WTC11 (cell line): ENCODE data around the gene ZNF678. TPM values are rescaled to one million over a fixed set of nuclear protein-coding genes. Genes with fewer than 3 reads are reported as not detected.

ENCODE experiments used
- ATAC-seq: fragments of 200-7000 bp; cut with Tn5 transposase; 2 replicates; pipeline ENCODE4 v1.10.0; 2021; ENCODE audit warnings: mild to moderate bottlenecking, moderate library complexity
- CTCF ChIA-PET: fragments of 300-600 bp; sonication (Branson Sonifier 250); formaldehyde crosslinking; loops from one replicate; lab custom pipeline; 2021; ENCODE audit warnings: antibody characterized with exemption; lab: Charles Lee
- POLR2A ChIA-PET: fragments of 350-600 bp; sonication (Branson Sonifier 250); formaldehyde crosslinking; loops from one replicate; lab custom pipeline; 2021; ENCODE audit warnings: antibody characterized with exemption; lab: Charles Lee
- DNase-seq: peaks from one replicate; pipeline ENCODE4 v3.0.0; 2021; ENCODE audit warnings: low spot score
- H3K27ac Mint-ChIP-seq: 2 replicates; pipeline ENCODE4 v1.8.0; 2021; ENCODE audit warnings: mixed read lengths
- H3K27me3 Mint-ChIP-seq: 2 replicates; pipeline ENCODE4 v1.8.0; 2021; ENCODE audit warnings: low read depth, mild to moderate bottlenecking, moderate library complexity, mixed read lengths
- H3K36me3 Mint-ChIP-seq: 2 replicates; pipeline ENCODE4 v1.8.0; 2021; ENCODE audit warnings: mixed read lengths
- H3K4me1 Mint-ChIP-seq: 2 replicates; pipeline ENCODE4 v1.8.0; 2022; ENCODE audit warnings: mixed read lengths
- H3K4me3 Mint-ChIP-seq: 2 replicates; pipeline ENCODE4 v1.8.0; 2021; ENCODE audit warnings: mild to moderate bottlenecking, moderate library complexity, mixed read lengths
- H3K9me3 Mint-ChIP-seq: 2 replicates; pipeline ENCODE4 v1.8.0; 2021; ENCODE audit warnings: mixed read lengths
- ATF1 ChIP-seq: sonication (generic); formaldehyde crosslinking; IDR thresholded peaks from 2 replicates; pipeline ENCODE4 v1.8.1; 2023; ENCODE audit warnings: mild to moderate bottlenecking, moderate library complexity, missing genetic modification reagents
- GTF2I ChIP-seq: fragments of 250-450 bp; sonication (Bioruptor Pico); conservative IDR thresholded peaks from 2 replicates; pipeline ENCODE4 v1.4.0; 2021; ENCODE audit warnings: mild to moderate bottlenecking
- JAZF1 ChIP-seq: fragments of 250-450 bp; sonication (Bioruptor Pico); IDR thresholded peaks from 2 replicates; pipeline ENCODE4 v1.9.0; 2021; ENCODE audit warnings: moderate library complexity, mild to moderate bottlenecking, inconsistent platforms
- KAT7 ChIP-seq: sonication (generic); formaldehyde crosslinking; IDR thresholded peaks from 2 replicates; pipeline ENCODE4 v1.8.1; 2023; ENCODE audit warnings: missing genetic modification reagents, mild to moderate bottlenecking, borderline replicate concordance
- MXD4 ChIP-seq: fragments of 250-450 bp; sonication (Bioruptor Pico); IDR thresholded peaks from 2 replicates; pipeline ENCODE4 v1.8.0; 2021; ENCODE audit warnings: mild to moderate bottlenecking, moderate library complexity, borderline replicate concordance
- NR3C1 ChIP-seq: sonication (generic); formaldehyde crosslinking; conservative IDR thresholded peaks from 2 replicates; pipeline ENCODE4 v1.8.1; 2023; ENCODE audit warnings: low read depth, mild to moderate bottlenecking, missing genetic modification reagents
- ZNF121 ChIP-seq: sonication (generic); formaldehyde crosslinking; IDR thresholded peaks from 2 replicates; pipeline ENCODE4 v1.8.0; 2023; ENCODE audit warnings: missing genetic modification reagents
- ZNF219 ChIP-seq: sonication (generic); formaldehyde crosslinking; IDR thresholded peaks from 2 replicates; pipeline ENCODE4 v1.8.0; 2023; ENCODE audit warnings: missing genetic modification reagents, mild to moderate bottlenecking, borderline replicate concordance
- ZNF317 ChIP-seq: sonication (generic); formaldehyde crosslinking; IDR thresholded peaks from 2 replicates; pipeline ENCODE4 v1.8.1; 2023; ENCODE audit warnings: low read depth, mild to moderate bottlenecking, moderate library complexity, missing genetic modification reagents, borderline replicate concordance
- total RNA-seq: library from RNA; stranded (reverse); gene quantifications from 3 replicates; pipeline ENCODE4 v1.2.3, GENCODE V29; 2021
- TF ChIP-seq, protein P1 (sequence below): sonication (generic); formaldehyde crosslinking; IDR thresholded peaks from 2 replicates; pipeline ENCODE4 v1.8.1; 2023; ENCODE audit warnings: mild to moderate bottlenecking, missing genetic modification reagents
- TF ChIP-seq, protein P2 (sequence below): sonication (generic); formaldehyde crosslinking; IDR thresholded peaks from 2 replicates; pipeline ENCODE4 v1.8.1; 2022; ENCODE audit warnings: mild to moderate bottlenecking, missing genetic modification reagents, moderate library complexity, borderline replicate concordance
- TF ChIP-seq, protein P3 (sequence below): sonication (generic); formaldehyde crosslinking; IDR thresholded peaks from 2 replicates; pipeline ENCODE4 v1.8.0; 2023; ENCODE audit warnings: missing genetic modification reagents
- TF ChIP-seq, protein P4 (sequence below): fragments of 250-450 bp; sonication (Bioruptor Pico); conservative IDR thresholded peaks from 2 replicates; pipeline ENCODE4 v1.9.0; 2021; ENCODE audit warnings: mild to moderate bottlenecking
- TF ChIP-seq, protein P5 (sequence below): sonication (generic); formaldehyde crosslinking; IDR thresholded peaks from 2 replicates; pipeline ENCODE4 v1.8.0; 2023; ENCODE audit warnings: mild to moderate bottlenecking, missing genetic modification reagents

Gene ZNF678
- total RNA-seq, 1 experiment from 2014 or later, result 28.9 TPM

DNA sequence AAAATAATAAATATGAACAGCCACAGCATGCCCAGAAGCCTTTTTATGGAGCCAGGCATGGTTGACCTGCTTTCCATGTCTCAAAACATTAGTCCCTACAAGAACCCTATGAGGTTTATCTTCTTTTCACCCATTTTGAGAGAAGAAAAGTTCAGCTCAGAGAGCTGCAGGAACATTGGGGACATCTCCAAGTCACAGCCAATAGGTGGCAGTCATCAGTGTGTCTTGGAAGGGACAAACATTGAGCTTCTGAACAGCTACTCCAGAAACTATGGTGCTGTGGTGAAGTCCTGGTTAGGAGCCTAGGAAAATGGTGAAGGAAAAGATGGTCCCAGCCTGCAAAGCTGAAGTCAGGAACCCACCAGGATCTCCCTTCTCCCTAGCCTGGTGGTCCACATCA is 98.1 kb downstream of the ZNF678 start (continued):
- TF ChIP-seq ZNF121 (CRISPR knock-in tag) (no peak), ZNF219 (no peak)

DNA sequence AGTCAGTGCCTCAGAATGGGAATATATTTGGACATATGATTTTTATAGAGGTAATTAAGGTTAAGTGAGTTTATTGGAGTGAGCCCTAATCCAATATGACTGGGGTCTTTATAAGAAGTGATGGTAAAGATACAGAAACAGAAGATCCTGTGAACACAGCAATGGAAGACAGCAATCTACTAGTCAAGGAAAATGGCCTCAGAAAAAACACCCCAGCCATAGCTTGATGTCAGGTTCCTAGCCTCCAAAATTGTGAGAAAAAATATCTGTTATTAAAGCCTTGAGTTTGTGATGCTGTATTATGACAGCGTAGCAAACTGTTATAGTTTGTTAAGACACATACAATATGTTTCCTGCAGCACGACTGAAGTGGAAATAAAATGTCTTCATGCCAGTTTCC is 99.6 kb downstream of the ZNF678 start:
- ChIA-PET POLR2A (no interaction called here), CTCF (no interaction called here)
- Mint-ChIP-seq H3K4me3 (no peak overlapping the region), H3K4me1 (no peaks in the 10 kb centered on the region), H3K36me3 (peaks cover 85% of the 10 kb centered on the region), H3K27ac (no peak overlapping the region), H3K27me3 (peaks cover 16% of the 10 kb centered on the region; the same call in 1 of the 2 replicates), H3K9me3 (peaks cover 89% of the 10 kb centered on the region)
- DNase-seq (no peak), ATAC-seq (no peak)
- TF ChIP-seq JAZF1 (CRISPR knock-in tag) (no peak), KAT7 (CRISPR knock-in tag) (no peak)
- TF ChIP-seq, protein P1, sequence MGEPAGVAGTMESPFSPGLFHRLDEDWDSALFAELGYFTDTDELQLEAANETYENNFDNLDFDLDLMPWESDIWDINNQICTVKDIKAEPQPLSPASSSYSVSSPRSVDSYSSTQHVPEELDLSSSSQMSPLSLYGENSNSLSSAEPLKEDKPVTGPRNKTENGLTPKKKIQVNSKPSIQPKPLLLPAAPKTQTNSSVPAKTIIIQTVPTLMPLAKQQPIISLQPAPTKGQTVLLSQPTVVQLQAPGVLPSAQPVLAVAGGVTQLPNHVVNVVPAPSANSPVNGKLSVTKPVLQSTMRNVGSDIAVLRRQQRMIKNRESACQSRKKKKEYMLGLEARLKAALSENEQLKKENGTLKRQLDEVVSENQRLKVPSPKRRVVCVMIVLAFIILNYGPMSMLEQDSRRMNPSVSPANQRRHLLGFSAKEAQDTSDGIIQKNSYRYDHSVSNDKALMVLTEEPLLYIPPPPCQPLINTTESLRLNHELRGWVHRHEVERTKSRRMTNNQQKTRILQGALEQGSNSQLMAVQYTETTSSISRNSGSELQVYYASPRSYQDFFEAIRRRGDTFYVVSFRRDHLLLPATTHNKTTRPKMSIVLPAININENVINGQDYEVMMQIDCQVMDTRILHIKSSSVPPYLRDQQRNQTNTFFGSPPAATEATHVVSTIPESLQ (CRISPR knock-in tag), result no peak

DNA sequence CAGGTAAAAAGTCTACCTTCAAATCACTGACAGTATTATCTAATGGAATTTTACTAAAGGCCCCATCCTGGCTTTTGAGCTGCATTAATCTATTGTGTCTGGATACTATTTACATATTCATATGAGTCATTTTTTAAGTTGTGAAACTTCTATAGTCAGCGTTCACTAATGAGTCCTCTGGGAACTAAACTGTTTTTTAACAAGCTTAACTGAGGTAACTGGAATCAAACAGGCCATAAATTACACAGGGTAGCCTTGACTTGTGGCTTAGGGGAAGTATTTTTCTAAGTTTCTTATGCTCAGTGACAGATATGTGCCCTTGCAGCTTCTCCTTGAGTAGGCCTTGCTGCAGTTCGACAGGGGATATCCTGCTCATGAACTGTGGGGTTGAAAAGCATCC is 102.9 kb downstream of the ZNF678 start:
- Mint-ChIP-seq H3K36me3 (peaks cover 67% of the 10 kb centered on the region), H3K9me3 (peaks cover 85% of the 10 kb centered on the region), H3K27me3 (peaks cover 11% of the 10 kb centered on the region), H3K4me1 (no peaks in the 10 kb centered on the region), H3K4me3 (no peak overlapping the region)
- ATAC-seq, result no peak
- ChIA-PET POLR2A (no interaction called here), CTCF (no interaction called here)
- TF ChIP-seq ZNF317 (CRISPR knock-in tag) (no peak), GTF2I (CRISPR knock-in tag) (no peak)
- TF ChIP-seq, protein P2, sequence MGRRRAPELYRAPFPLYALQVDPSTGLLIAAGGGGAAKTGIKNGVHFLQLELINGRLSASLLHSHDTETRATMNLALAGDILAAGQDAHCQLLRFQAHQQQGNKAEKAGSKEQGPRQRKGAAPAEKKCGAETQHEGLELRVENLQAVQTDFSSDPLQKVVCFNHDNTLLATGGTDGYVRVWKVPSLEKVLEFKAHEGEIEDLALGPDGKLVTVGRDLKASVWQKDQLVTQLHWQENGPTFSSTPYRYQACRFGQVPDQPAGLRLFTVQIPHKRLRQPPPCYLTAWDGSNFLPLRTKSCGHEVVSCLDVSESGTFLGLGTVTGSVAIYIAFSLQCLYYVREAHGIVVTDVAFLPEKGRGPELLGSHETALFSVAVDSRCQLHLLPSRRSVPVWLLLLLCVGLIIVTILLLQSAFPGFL (CRISPR knock-in tag), result no peak
- TF ChIP-seq, all 79 proteins: peak for 0
- no peak for DNase-seq
- no peak overlapping the region for H3K27ac Mint-ChIP-seq

DNA sequence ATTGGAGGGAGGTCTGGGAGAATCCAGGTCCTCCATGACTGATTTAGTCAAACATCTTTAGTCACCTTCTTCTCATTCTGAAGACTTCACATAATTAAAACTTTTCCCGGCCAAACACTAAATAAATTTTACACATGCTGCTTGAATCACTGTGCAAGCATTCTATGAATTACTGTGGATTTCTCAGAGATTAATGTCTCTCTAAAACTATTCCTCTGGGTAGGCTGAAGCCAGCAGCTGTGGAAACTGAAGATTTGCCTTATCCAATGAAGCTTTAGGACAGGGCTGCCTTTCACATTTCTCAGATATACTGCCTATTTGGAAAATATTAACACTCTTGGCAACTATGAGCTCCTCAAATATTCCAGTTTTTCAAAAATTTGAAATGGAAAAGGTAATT is 110.1 kb downstream of the ZNF678 start:
- CTCF ChIA-PET, result no interaction called here
- DNase-seq, result no peak
- Mint-ChIP-seq H3K36me3 (peaks cover 28% of the 10 kb centered on the region), H3K9me3 (peaks cover 66% of the 10 kb centered on the region), H3K4me3 (no peak overlapping the region), H3K4me1 (no peaks in the 10 kb centered on the region), H3K27ac (no peak overlapping the region), H3K27me3 (peaks cover 5% of the 10 kb centered on the region)
- ATAC-seq, result no peak
- no peak for TF ChIP-seq ATF1
- TF ChIP-seq, protein P3, sequence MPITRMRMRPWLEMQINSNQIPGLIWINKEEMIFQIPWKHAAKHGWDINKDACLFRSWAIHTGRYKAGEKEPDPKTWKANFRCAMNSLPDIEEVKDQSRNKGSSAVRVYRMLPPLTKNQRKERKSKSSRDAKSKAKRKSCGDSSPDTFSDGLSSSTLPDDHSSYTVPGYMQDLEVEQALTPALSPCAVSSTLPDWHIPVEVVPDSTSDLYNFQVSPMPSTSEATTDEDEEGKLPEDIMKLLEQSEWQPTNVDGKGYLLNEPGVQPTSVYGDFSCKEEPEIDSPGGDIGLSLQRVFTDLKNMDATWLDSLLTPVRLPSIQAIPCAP (CRISPR knock-in tag), result no peak
- TF ChIP-seq, protein P4, sequence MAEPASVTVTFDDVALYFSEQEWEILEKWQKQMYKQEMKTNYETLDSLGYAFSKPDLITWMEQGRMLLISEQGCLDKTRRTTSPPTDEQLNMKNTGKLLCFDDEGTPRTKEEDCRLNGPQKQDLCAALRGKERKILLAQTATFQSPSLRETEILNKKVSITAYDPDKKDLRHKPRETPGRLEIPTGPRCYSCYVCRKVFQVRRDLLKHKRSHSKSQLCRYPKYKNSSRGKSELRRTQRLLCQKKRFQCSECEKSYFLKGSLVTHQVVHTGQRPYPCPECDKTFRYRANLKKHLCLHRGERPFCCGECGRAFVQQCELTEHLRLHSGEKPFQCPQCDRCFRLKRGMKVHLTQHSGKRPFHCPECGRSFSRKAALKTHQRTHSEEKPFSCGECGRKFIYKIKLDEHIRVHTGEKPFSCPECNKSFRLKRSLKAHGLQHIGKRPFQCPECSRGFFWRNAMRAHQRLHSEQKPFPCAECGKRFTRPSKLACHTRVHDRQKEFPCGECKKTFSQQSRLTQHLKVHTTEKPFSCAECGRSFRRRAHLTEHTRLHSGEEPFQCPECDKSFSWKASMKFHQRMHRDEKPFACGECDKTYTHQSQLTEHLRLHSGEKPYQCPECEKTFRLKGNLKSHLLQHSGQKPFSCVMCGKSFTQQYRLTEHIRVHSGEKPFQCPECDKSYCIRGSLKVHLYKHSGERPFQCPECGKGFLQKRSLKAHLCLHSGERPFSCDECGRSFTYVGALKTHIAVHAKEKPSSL, result no peak
- TF ChIP-seq MXD4 (CRISPR knock-in tag), result no peak
- TF ChIP-seq, protein P5, sequence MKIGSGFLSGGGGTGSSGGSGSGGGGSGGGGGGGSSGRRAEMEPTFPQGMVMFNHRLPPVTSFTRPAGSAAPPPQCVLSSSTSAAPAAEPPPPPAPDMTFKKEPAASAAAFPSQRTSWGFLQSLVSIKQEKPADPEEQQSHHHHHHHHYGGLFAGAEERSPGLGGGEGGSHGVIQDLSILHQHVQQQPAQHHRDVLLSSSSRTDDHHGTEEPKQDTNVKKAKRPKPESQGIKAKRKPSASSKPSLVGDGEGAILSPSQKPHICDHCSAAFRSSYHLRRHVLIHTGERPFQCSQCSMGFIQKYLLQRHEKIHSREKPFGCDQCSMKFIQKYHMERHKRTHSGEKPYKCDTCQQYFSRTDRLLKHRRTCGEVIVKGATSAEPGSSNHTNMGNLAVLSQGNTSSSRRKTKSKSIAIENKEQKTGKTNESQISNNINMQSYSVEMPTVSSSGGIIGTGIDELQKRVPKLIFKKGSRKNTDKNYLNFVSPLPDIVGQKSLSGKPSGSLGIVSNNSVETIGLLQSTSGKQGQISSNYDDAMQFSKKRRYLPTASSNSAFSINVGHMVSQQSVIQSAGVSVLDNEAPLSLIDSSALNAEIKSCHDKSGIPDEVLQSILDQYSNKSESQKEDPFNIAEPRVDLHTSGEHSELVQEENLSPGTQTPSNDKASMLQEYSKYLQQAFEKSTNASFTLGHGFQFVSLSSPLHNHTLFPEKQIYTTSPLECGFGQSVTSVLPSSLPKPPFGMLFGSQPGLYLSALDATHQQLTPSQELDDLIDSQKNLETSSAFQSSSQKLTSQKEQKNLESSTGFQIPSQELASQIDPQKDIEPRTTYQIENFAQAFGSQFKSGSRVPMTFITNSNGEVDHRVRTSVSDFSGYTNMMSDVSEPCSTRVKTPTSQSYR (CRISPR knock-in tag), result no peak
- TF ChIP-seq NR3C1 (CRISPR knock-in tag), result no peak
- POLR2A ChIA-PET, result no interaction called here
